GM19372 (cell line): Measurements from ENCODE around the gene PDE4D.

Experiments used
- ATAC-seq: cut with Tn5 transposase; IDR thresholded peaks from one replicate; pipeline ENCODE4 v1.9.1; 2021; ENCODE audit warnings: mild to moderate bottlenecking, low read depth, moderate library complexity; ENCODE audit not compliant: unreplicated experiment

PDE4D gene

DNA sequence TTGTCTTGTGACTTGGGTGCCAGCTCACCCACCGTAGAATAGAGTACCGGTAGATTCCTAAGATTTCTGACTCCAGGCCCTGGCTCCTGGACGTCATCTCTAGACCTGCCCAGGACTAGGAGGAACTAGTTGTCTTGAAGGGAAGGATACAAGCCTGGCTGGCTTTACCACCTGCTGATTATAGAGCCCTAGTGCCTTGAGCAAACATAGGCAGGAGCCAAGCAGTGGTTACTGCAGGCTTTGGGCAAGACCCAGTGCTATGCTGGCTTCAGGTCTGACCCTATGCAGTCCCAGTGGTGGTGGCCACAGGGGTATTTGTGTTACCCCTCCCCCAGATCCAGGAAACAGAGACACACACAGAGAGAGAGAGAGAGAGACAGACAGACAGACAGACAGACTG lies 606.2 kb downstream of the PDE4D start:
- no peak for ATAC-seq

DNA sequence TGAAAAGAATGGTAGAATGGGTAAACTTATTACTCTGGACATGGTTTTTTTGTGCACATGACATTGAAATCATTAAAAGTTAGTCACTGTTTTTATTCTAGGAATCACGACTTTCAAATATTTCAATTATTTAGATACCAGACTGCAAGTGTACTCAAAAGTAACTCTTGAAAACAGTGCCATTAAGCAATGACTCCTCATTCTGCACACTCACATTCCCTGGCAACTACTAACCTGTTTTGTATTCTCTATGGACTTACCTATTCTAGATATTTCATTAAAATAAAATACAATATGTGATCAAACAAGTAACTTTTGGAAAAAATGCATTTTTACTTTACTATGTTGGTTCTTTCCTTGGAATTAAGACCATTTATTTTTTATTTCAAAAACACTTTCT lies 607.0 kb downstream of the PDE4D start:
- ATAC-seq, result no peak

DNA sequence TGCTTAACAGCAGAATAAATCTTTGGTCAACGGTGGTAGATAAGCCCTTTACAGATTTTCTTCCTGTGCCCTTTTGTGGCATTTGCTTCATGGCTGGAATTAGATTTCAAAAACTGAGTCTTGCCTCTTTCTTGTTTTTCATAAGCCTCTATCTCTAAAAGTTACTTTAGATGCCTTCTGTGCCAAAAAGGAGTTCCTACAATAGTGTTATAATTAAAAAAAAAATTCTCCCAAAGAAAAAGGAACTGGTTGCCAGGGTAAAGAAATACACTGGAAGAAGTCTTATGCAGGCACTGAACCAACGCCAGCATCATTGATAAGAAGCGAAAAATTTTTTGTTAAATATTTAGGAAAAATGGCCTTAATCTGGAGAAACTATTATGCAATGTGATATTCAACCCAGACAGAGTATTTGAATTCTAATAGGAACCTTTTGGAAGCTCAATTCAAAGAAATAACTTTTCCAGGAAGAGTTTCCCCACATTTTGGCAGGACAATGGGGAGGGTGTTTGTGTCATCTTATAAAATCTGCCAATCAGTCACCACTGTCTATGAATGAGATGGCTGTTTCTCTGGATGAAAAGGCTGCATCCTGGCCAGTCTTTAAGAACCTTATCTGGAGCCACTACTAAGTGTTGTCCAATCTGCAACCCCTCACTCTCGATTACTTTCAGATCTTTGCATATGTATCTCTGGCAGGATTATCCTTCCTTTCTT lies 608.1 kb downstream of the PDE4D start:
- ATAC-seq, result no peak

DNA sequence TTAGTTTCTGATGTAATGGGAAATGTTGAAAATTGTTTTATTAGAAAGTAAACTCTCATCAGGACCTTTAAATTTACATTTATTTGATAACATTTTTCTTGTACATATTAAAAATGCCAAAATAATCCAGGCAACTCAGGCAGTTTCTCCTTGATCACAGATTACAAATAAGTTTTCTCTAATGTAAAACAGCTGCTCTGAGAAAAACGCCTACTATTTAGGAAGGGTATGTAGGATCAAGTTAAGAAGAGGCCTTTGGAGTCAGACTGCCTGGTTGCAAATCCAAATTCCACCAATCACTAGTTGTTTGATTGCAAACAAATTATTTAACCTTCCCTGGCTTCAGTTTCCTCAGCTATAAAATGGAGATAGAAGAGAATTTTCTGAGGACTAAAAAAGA lies 610.8 kb downstream of the PDE4D start:
- ATAC-seq, result no peak

DNA sequence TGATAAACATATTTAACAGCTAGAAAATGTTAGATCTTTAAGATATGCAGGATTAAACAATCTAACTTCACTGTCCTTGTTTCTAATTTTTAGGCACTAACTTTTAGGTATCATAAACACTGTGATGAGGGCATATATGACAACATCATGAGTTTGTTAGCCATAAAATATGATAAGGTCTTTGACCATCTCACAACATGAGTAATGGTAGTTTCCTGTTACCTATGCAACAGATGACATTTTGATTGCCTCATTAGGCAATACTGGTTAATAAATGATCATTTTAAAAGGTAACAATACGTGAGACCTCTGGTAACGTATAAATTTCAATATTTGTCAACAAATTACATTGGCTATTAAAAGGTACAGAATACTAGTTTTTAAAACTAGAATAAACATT lies 613.5 kb downstream of the PDE4D start:
- no peak for ATAC-seq

DNA sequence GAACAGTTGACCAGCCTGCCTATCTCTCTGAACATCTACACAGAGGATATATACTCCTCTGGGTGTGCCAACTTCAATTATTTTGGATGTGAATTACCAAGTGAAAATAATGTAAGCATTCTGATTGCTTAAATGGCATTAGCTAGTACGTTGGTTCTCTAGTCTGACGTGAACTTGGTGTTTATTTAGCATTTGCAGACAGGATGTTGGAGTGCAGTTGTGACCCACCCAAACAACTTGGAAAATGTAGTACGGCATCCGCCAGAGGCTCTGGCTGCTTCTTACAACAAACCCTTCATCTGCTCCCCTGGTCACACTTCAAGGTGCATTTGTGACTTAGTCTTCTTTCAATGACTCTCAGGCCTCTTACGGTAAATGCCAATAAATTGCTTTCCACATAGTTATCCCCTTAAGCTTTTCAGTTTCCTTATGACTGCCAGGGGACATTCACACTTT lies 616.6 kb downstream of the PDE4D start:
- no peak for ATAC-seq

DNA sequence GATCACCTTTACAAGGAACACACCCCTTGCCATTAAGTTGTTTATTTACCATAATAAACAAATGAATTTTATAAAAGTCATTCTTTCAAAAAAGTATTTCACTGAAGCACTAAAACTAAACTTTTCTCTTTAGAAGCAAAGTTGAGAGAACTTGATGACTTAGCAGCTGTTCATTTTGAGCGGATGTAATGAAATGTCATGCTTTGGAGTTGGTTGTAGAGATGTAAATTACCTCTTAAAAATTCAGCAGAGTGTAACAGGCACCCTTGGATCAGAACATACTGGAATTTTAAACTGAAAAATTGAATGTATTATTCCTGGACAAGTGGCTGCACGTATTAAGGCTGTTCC lies 617.2 kb downstream of the PDE4D start:
- ATAC-seq, result no peak

DNA sequence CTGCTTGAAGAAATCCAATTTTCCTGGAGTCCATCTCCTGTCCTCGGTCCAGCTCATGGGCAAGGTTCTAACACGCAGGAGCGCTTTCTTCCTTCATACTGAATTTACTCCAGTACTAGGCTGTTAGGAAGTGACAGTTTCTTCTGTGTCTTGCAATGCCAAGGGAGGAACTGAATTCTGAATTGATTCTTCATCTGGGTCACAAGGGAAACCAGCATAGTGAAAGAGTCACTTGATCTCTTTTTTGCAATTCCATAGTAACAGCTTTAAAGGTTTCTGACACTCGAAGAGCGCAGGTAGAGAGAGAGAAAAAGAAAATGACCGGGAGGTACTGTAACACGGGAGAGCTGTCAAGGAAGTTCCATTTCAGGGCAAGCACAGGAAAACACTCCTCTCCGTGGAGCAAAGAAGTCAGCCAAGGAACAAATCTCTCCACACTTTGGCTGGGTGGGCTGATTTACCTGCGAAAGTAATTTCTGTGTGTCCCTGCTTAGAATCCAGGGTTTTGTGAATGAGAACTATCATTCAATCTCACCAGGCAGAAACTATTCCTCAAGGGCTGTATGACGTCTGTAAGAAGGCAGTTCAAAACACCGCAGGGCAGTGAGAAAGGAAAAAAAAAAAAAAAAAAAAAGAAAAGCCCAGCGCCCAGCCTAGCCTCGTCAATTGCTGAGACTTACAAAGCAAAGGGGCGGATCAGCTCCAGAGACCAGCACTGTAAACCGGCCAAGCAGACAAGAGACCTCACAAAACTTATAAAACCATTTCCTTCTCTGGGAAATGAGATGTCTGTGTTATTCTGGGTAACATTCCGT lies 617.8 kb downstream of the PDE4D start:
- no peak for ATAC-seq

DNA sequence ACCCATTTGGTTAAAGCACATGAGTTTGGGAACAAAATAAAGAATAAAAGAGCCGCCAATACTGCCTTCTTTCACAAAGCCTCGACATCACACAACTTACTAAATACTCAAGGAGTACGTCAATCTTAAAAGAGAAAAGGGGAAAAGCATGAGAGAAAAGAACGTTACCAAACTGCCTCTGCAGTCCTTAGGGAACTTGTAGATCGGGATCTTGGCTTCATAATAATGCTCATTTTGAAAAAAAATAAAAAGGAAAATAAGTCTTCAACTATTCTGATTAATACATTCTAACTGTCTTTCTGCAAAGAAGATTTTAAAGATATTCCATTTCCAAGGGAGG lies 618.4 kb downstream of the PDE4D start:
- no peak for ATAC-seq

DNA sequence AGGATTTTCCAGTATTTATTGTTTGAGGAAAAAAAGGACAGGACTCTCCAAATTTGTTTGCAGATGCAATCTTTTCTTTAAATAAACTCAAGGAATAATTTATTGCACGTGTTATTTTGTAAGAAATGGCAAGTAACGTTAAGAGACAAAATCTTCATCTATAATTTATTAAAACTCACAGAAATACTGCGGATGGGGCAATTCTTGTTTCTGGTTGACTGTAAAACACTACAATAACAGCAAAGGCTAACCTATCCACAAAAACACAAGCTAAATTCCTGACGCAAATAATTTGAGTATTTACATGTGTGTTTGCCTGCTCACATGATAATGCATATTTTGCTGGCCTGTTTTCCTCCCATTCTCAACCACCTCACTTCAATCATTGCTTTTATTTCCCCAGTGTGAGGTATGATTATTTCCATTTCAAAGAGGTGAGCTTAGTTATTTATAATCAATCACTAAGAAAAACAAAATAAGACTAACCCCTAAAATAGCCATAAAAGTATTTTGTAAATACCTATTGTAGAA lies 619.4 kb downstream of the PDE4D start:
- ATAC-seq, result no peak

DNA sequence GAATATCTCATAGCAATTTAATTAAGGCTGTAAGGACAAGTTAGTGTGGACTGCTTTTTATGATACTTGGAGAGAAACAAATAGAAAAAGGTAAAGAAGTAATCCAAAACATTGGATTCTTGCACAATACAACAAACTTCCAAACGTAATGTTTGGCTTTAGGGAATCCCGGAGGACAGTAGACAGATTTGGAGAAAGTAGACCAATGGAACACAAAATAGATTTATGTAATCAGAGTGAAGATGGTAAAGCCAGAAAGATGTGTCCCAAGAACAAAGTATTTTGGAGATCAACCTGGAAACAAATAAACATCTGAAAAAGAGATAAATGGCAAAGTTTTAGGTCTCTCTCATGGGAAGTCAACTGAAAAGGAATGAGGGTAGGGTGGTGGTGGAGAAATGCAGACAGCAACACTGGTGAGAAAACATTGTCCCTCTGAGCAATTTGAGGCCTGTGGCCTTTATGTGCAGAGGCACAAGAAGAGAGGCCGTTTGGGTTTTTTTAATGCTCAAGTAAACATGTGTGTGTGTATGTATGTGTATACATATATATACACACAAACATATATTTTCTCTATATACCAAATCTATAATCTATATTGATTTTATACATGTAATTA lies 620.6 kb downstream of the PDE4D start:
- ATAC-seq, result no peak

DNA sequence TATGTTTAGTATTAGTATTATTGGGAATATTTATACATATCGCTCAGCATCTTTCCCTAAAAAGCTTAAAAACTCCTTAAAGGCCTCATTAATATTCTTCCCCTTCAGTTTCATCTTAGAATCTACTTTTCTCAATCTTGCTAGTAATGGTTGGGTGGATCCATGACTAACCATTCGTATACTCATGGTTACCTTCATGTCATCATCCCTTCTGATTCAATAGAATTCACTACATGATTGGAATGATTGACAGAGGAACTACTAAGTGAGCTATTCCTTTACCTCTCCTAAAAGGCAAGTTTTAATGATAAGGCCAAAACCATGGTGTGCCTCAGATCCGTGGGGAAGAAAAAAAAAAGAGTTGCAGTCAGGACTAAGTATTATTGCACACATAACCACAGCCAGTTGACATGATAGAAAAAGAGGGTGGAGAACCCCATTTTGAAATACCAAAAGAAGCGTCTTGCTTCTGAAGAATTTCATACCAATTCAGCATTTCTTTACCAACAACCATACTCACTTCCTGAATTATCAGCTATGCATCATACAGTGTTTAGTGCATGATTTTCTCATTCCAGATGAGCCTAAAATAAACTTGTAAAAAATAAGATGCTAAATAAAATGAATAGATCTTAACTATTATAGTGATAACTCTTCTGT lies 624.6 kb downstream of the PDE4D start:
- ATAC-seq, result no peak

DNA sequence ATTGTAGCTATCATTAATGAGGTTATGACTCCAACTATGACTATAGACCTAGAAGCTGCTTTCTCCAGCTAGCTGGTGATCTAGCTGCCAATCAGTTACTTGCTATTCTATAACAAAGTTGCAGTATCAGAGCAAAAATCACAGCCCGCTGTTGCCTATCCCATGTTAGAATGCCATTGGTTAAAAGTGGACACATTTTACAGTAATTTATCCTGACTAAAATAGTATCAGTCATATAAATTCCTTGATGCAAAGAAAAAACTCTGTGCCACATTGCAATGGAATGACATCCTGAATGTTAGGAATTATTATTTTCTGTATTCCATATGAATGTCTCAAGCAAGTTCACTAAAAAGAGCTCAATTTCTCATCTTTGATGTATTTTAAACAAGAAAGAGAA lies 626.5 kb downstream of the PDE4D start:
- ATAC-seq, result no peak

DNA sequence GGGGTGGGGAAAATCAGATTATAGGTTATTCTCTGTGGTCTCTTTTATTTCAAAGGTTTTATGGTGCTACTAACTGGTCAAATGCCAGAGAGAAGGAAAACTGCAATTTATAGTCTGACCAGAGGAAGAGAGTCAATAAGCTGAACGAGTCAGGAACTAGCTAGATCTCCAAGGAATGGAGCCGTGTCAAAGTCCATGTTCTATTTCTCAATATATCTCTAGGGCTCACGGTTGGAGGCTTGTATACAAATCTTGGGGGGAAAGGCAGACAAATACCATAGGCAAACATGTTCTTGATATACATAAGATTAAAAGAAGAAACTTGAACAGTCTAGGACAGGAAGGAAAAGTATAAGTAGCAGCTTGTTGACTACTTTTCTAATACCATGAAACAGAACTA lies 627.1 kb downstream of the PDE4D start:
- ATAC-seq, result no peak

DNA sequence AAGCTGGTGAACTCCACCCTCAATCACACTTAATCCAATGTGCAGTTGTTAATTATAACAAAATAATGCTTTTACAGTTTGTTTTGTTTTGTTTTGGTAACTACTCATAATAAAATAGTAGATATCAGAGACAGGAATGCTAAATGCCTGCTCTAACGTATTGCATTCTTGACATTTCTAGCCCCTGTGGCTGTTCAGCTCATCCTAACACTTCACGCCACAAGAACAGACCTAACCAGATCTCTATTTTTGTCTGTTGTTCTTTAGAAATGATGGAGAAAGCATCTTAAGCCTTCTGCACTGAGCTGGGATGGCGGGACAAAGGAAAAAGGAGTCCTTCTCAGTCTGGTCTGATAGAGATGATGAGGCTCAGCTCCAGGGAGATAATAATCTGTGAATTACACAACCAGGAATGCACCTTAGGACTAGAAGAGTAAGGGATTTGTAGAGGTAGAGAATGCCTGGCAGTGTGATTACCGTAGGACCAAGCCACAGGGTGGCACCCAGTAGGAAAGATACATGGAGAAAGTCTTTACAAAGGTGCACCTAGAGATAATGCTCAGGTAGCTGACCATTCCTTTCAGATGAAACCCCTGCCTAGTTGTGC lies 628.8 kb downstream of the PDE4D start:
- no peak for ATAC-seq

DNA sequence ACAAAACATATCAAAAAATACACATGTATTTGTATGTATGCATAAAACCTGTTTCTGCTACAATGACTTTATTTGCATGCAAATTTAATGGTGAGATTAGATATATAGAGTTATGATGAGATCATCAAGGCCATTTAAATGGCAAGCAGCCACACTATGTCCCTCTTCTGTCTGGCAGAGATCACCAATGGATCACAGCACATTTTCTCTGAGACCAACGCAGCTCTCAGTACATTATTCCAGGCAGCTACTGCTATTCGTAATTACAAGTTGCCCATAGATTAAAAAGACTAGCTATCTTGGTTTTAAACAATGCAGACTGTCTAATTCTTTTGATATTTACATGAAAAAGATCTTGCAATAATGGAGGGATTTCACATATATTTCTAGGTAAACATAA lies 629.5 kb downstream of the PDE4D start:
- no peak for ATAC-seq

DNA sequence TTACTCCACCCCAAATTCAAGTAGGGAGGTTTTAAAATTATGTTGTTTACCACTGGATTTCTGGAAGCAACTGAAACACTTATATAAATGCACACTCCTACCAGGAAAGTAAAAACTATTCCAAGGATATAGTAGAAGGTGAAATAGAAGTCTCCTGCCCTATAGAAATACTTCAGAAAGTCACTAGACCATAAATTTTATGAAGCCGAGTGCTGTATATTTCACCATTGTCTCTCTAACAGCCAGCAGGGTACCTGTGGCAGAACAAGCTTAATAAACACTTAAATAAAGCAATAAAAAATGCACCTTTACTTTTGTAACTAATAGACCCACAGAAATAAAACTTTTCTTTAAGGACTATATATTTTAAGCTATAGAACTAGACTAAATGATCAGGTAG lies 631.6 kb downstream of the PDE4D start:
- ATAC-seq, result no peak

DNA sequence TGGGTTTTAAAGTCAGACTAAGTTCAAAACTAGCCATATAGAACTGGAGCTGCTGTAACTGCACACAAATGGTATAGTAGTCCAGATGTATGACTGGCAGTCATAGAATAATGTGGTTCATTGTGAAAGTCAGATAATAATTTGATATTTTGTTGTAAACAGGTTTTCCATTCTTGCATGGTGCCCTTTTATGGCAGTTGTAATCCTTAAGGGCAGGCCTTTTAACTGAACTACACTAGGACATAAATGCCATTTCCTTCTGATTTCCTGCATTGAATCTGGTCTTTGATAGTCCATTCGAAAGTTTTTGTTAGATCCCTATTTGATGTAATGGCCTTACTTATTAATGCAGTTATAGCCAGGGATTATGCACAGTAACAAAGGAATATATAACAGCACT lies 632.6 kb downstream of the PDE4D start:
- ATAC-seq, result no peak

DNA sequence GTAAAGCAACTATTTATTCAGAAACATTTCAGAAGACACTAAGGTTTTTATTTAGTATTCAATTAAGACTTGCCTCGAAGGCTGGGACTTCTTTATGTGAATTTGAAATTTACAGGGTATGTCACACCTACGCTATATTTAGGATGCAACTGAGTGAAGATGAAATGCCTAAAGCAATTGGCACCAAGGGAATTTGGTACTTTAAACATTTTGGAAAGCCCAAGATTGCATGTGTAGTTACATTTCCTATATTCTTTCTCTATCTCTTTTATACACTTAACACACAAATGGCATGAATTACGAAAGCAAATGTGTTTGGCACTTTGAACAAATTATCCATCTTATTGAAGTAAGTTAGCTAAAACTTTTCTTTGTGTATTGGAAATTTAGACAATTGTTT lies 633.3 kb downstream of the PDE4D start:
- ATAC-seq, result no peak

DNA sequence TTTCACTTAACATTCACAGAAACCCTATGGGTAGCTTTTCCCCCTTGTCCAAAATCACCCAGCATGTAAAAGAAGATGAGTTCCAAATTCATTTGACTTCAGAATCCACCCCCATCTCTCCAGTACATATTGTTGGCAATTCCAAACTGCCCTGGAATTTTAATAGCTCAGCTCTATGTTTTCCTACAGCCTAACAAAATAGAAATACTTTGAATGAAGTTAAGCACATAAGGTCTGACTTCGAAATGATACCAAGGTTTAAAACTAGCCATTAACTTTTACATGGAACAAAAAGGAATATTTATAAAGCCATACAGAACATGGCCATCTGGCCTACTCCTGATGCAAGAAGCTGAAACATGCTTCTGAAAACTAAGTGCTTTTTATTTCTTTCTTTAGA lies 634.3 kb downstream of the PDE4D start:
- ATAC-seq, result no peak
